Spleen (tissue), 11 donors: ENCODE measurements around the gene RINL. TPM values are rescaled to one million over a fixed set of nuclear protein-coding genes. Genes with fewer than 3 reads are reported as not detected.
A peak's percentile ranks its signal among the peaks of the same experiment; 100 is the strongest.

ENCODE experiments used
- DNase-seq: peaks from one replicate; pipeline ENCODE4 v3.0.0-alpha.2; 2020
- H3K27ac ChIP-seq, 8 donors: fragments of 200-600 bp; sonication (generic) in 7 of 8; 1 replicate in 4 of 8; 2 replicates in 4 of 8; pipeline versions ENCODE4 v1.5.0 to v1.8.0; 2016 to 2021; ENCODE audit warnings: inconsistent platforms in 4 of 8, mild to moderate bottlenecking in 4 of 8, moderate library complexity in 1 of 8
- H3K27me3 ChIP-seq, 7 donors: fragments of 200-600 bp; sonication (generic) in 6 of 7; replicated peaks in 1 of 7; 1 replicate in 4 of 7; 2 replicates in 3 of 7; pipeline versions ENCODE4 v1.5.0 to v1.8.0; 2016 to 2021; ENCODE audit warnings: inconsistent platforms in 3 of 7, mild to moderate bottlenecking in 1 of 7
- H3K36me3 ChIP-seq, 6 donors: fragments of 200-600 bp; sonication (generic) in 5 of 6; 1 replicate in 4 of 6; 2 replicates in 2 of 6; pipeline versions ENCODE4 v1.5.0 to v1.8.0; 2016 to 2021; ENCODE audit warnings: inconsistent platforms in 2 of 6
- H3K4me1 ChIP-seq, 6 donors: fragments of 200-600 bp; sonication (generic) in 5 of 6; 1 replicate in 3 of 6; 2 replicates in 3 of 6; pipeline versions ENCODE4 v1.5.0 to v1.8.0; 2016 to 2021; ENCODE audit warnings: inconsistent platforms in 3 of 6
- H3K4me3 ChIP-seq, 8 donors: fragments of 200-600 bp; sonication (generic) in 7 of 8; 1 replicate in 4 of 8; 2 replicates in 4 of 8; pipeline versions ENCODE4 v1.5.0 to v1.8.0; 2016 to 2021; ENCODE audit warnings: inconsistent platforms in 4 of 8, mild to moderate bottlenecking in 4 of 8, moderate library complexity in 2 of 8
- H3K9me3 ChIP-seq, 8 donors: fragments of 200-600 bp; sonication (generic) in 7 of 8; 1 replicate in 4 of 8; 2 replicates in 4 of 8; pipeline versions ENCODE4 v1.5.0 to v1.8.0; 2016 to 2021; ENCODE audit warnings: inconsistent platforms in 4 of 8
- POLR2A ChIP-seq, 3 donors: fragments of 450-650 bp; IDR thresholded peaks; one replicate each; pipeline ENCODE4 v1.5.1; 2017; ENCODE audit warnings: antibody characterized with exemption in 3 of 3, mild to moderate bottlenecking in 1 of 3
- POLR2AphosphoS5 ChIP-seq, 3 donors: sonication (generic); formaldehyde crosslinking; IDR thresholded peaks; one replicate each; pipeline ENCODE4 v1.5.1; 2017; ENCODE audit warnings: antibody characterized with exemption in 3 of 3
- WGBS, 5 donors: extraction: QIAGEN DNeasy Blood & Tissue Kit in 3 of 5; methylation state at CpG; one replicate each; pipeline versions ENCODE4 v1.1.5 to v1.1.7; 2013 to 2018; 5-methylcytosine and 5-hydroxymethylcytosine counted together
- intact Hi-C: fragments of 100-400 bp; cut with DNase I; formaldehyde crosslinking; loops from one replicate; pipeline ENCODE4 v1.15.0; 2023; ENCODE audit warnings: low total_unique reads
- polyA plus RNA-seq, 3 donors: library from polyadenylated mRNA; stranded (reverse); fragments of 200-250 nt; gene quantifications; one replicate each; pipeline ENCODE4 v1.2.1, GENCODE V29; 2013
- total RNA-seq, 7 donors: library from RNA; depleted of rRNA in 3 of 7; stranded (reverse); fragments of >200 nt in 3 of 7; fragmentation: NEBNext Ultra II Directional in 4 of 7; extraction: Animal tissue kit (Norgen Biotek cat#: 25700) in 4 of 7; gene quantifications; one replicate each; pipeline versions ENCODE4 v1.1.0 to v1.2.1, GENCODE V29; 2016 to 2021
- TF ChIP-seq, protein P1 (sequence below), 11 experiments: fragments of 200-600 bp in 7 of 11; fragments of 450-650 bp in 4 of 11; sonication (generic) in 4 of 11; IDR thresholded peaks in 8 of 11; conservative IDR thresholded peaks in 3 of 11; 1 replicate in 7 of 11; 2 replicates in 4 of 11; pipeline versions ENCODE4 v1.4.0 to v1.8.0; 2016 to 2021; ENCODE audit warnings: antibody characterized with exemption in 11 of 11, inconsistent platforms in 4 of 11, mild to moderate bottlenecking in 1 of 11
- donor health status: healthy with polysubstance abuse.
- donor health status: DM: no; HTN: no; CAD: no; lungs with moderate emphysema.
- donor health status: DM: no; HTN: no; CAD: no.
- donor health status: Bipolar disorder and iron deficiency.
- donor health status: healthy.
- donor health status: DM: no; HTN: no; CAD: no.
- donor health status: DM: yes; HTN: yes; CAD: no.

Gene RINL
- total and polyA plus RNA-seq, 10 donors = 14.5 to 42.5 (median 27.0) TPM

- Histone ChIP-seq H3K36me3 (peaks cover 0 to 6% (median 2%) of the 10 kb centered on the region in 6 donors), H3K9me3 (no peaks in the 10 kb centered on the region), H3K27me3 (no peaks in the 10 kb centered on the region), H3K4me1 (peaks cover 12 to 66% (median 50%) of the 10 kb centered on the region in 6 donors), H3K27ac (peak overlapping the region; percentile 95 to 100 (median 99)), H3K4me3 (peak overlapping the region in 4 of 8 donors; percentile 61 to 91 (median 66))
- intact Hi-C loops = no loop called here
- DNase-seq = no peak
- TF ChIP-seq POLR2AphosphoS5 (IDR thresholded peaks at IDR 0.05) (no peak), POLR2A (IDR thresholded peaks at IDR 0.05) (no peak)
- TF ChIP-seq, protein P1, sequence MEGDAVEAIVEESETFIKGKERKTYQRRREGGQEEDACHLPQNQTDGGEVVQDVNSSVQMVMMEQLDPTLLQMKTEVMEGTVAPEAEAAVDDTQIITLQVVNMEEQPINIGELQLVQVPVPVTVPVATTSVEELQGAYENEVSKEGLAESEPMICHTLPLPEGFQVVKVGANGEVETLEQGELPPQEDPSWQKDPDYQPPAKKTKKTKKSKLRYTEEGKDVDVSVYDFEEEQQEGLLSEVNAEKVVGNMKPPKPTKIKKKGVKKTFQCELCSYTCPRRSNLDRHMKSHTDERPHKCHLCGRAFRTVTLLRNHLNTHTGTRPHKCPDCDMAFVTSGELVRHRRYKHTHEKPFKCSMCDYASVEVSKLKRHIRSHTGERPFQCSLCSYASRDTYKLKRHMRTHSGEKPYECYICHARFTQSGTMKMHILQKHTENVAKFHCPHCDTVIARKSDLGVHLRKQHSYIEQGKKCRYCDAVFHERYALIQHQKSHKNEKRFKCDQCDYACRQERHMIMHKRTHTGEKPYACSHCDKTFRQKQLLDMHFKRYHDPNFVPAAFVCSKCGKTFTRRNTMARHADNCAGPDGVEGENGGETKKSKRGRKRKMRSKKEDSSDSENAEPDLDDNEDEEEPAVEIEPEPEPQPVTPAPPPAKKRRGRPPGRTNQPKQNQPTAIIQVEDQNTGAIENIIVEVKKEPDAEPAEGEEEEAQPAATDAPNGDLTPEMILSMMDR (IDR thresholded peaks at IDR 0.05 in 8 of 11, conservative IDR thresholded peaks at IDR 0.05 in 3 of 11) = no peak
- WGBS, 5 donors = 86 to 92% (median 92%) methylated on average over 17 of the region's 17 CpGs
Observed at GRCh38 chr19:38853214-38853613, 24.9 kb downstream of the RINL start.

DNA sequence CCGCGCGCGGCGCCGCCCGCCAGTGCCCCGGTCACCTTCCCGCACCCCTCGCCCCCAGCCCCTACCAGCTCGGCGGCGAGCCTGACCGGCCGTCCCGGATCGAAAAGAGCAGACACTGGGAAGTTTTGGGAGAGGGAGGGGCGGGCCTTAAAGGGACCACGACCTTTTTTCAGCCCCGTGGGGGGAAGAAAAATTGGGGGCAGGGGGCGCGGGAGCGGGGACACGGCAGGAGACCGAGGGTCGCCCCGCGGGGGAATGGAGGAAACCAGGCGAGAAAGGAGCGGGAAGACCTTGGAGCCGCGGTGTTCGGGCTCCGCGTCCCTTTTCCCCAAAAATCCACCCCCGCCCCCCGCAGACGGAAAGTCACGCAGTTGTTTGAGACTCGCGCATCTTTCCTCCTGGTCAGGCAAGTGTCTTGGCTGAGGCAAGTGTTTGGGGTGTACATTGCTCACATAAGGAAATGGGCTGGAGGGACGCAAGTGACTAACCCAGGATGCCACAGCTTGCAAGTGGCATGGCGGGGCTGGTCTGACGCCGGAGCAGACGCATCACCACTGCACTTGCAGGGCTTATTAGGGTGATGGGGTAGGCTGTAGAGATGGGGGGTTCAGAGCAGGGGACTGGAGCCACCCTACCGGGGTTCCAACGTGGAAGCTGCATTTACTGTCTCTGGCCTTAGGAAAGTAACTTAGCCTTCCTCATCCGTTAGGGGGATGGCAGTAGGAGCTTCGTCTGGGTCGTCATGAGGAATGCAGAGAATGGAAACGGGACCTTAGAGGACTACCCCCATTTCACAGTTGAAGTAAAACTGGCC is 25.6 kb downstream of the RINL start:
- Histone ChIP-seq H3K36me3 (peaks cover 0 to 14% (median 4%) of the 10 kb centered on the region in 6 donors), H3K27ac (peak overlapping the region; percentile 95 to 100 (median 99)), H3K27me3 (no peaks in the 10 kb centered on the region), H3K9me3 (no peaks in the 10 kb centered on the region), H3K4me1 (peaks cover 15 to 66% (median 50%) of the 10 kb centered on the region in 6 donors), H3K4me3 (peak overlapping the region; percentile 54 to 91 (median 60))
- 0 to 5% (median 2%) methylated on average over 35 to 52 of the region's 52 CpGs for WGBS, 5 donors
- DNase-seq = peak; percentile 93
- intact Hi-C loops = no loop called here
- TF ChIP-seq POLR2A (IDR thresholded peaks at IDR 0.05) (peak in 1 of 3 donors; percentile 7), POLR2AphosphoS5 (IDR thresholded peaks at IDR 0.05) (peak; percentile 23 to 84 (median 79))
- TF ChIP-seq, protein P1 (IDR thresholded peaks at IDR 0.05 in 8 of 11, conservative IDR thresholded peaks at IDR 0.05 in 3 of 11) = no peak

- peak in 2 of 3 donors; percentile 64 to 85 for TF ChIP-seq POLR2A (IDR thresholded peaks at IDR 0.05)
- TF ChIP-seq, protein P1 (IDR thresholded peaks at IDR 0.05 in 8 of 11, conservative IDR thresholded peaks at IDR 0.05 in 3 of 11) = peak in 1 of 11 experiments; percentile 11
- TF ChIP-seq POLR2AphosphoS5 (IDR thresholded peaks at IDR 0.05) = peak; percentile 95 to 97 (median 96)
- H3K27ac ChIP-seq = peak overlapping the region; percentile 95 to 100 (median 99)
- 0 to 2% (median 1%) methylated on average over 27 to 67 of the region's 67 CpGs for WGBS, 5 donors
- H3K27me3 ChIP-seq = no peaks in the 10 kb centered on the region
- intact Hi-C loops = no loop called here
- peak overlapping the region; percentile 54 to 91 (median 60) for H3K4me3 ChIP-seq
- peaks cover 20 to 66% (median 51%) of the 10 kb centered on the region in 6 donors for H3K4me1 ChIP-seq
- peaks cover 0 to 21% (median 11%) of the 10 kb centered on the region in 6 donors for H3K36me3 ChIP-seq
- H3K9me3 ChIP-seq = no peaks in the 10 kb centered on the region
- DNase-seq = peak; percentile 98
Observed at GRCh38 chr19:38851622-38852230, 26.3 kb downstream of the RINL start.
